Central memory CD8-positive, alpha-beta T cell (primary cell): Measurements from ENCODE around the gene CNRIP1.

Experiments used
- ATAC-seq: fragments of 150-1000 bp; cut with Tn5 transposase; replicated peaks from 2 replicates; pipeline ENCODE4 v1.10.0; 2022; ENCODE audit warnings: mild to moderate bottlenecking, moderate FRiP score, moderate number of reproducible peaks; ENCODE audit not compliant: poor library complexity, severe bottlenecking; ENCODE audit errors: extremely low read depth
- DNase-seq, 2 donors: peaks; one replicate each; pipeline ENCODE4 v3.0.0; 2021; ENCODE audit warnings: low spot score in 2 of 2
- H3K27ac Mint-ChIP-seq: one replicate; pipeline ENCODE4 v1.8.0; 2022; ENCODE audit warnings: low read depth, mild to moderate bottlenecking, moderate library complexity, mixed read lengths
- H3K27me3 Mint-ChIP-seq: one replicate; pipeline ENCODE4 v1.8.0; 2022; ENCODE audit warnings: mixed read lengths
- H3K36me3 Mint-ChIP-seq: one replicate; pipeline ENCODE4 v1.8.0; 2022; ENCODE audit warnings: mild to moderate bottlenecking, moderate library complexity, mixed read lengths; ENCODE audit not compliant: insufficient read depth
- H3K4me1 Mint-ChIP-seq: one replicate; pipeline ENCODE4 v1.8.0; 2022; ENCODE audit warnings: mixed read lengths
- H3K4me3 Mint-ChIP-seq: one replicate; pipeline ENCODE4 v1.8.0; 2022; ENCODE audit warnings: mild to moderate bottlenecking, moderate library complexity, mixed read lengths
- H3K9me3 Mint-ChIP-seq: one replicate; pipeline ENCODE4 v1.8.0; 2022; ENCODE audit warnings: mixed read lengths

The CNRIP1 gene, protein sequence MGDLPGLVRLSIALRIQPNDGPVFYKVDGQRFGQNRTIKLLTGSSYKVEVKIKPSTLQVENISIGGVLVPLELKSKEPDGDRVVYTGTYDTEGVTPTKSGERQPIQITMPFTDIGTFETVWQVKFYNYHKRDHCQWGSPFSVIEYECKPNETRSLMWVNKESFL

GRCh38 chr2:68319398-68320117 is at the start of gene CNRIP1:
Gene CNRIP1, minus strand, starts transcription at chr2:68319949. Its CDS starts 549 bp downstream, at chr2:68319400.
- ATAC-seq: peak; percentile 36
- Mint-ChIP-seq H3K9me3 (no peaks in the 10 kb centered on the region), H3K4me1 (peaks cover 16% of the 10 kb centered on the region), H3K4me3 (peak within 1 kb of the TSS; percentile 76), H3K27me3 (peaks cover 38% of the 10 kb centered on the region), H3K27ac (no peak within 1 kb of the TSS), H3K36me3 (peaks cover 1% of the 10 kb centered on the region)
- no peak for DNase-seq

GRCh38 chr2:68369337-68369734 is 49.6 kb upstream of the CNRIP1 start:
- peak overlapping the region; percentile 91 for H3K27ac Mint-ChIP-seq
- H3K36me3 Mint-ChIP-seq: peaks cover 62% of the 10 kb centered on the region
- H3K4me3 Mint-ChIP-seq: peak overlapping the region; percentile 98
- peaks cover 67% of the 10 kb centered on the region for H3K4me1 Mint-ChIP-seq
- DNase-seq (no peak), ATAC-seq (no peak)
- H3K27me3 Mint-ChIP-seq: no peaks in the 10 kb centered on the region
- H3K9me3 Mint-ChIP-seq: peaks cover 6% of the 10 kb centered on the region

GRCh38 chr2:68368654-68369336 is 49.0 kb upstream of the CNRIP1 start:
- H3K27me3 Mint-ChIP-seq: no peaks in the 10 kb centered on the region
- peak overlapping the region; percentile 91 for H3K27ac Mint-ChIP-seq
- ATAC-seq: no peak
- peak overlapping the region; percentile 98 for H3K4me3 Mint-ChIP-seq
- peaks cover 6% of the 10 kb centered on the region for H3K9me3 Mint-ChIP-seq
- H3K4me1 Mint-ChIP-seq: peaks cover 67% of the 10 kb centered on the region
- DNase-seq: no peak
- peaks cover 57% of the 10 kb centered on the region for H3K36me3 Mint-ChIP-seq

DNA sequence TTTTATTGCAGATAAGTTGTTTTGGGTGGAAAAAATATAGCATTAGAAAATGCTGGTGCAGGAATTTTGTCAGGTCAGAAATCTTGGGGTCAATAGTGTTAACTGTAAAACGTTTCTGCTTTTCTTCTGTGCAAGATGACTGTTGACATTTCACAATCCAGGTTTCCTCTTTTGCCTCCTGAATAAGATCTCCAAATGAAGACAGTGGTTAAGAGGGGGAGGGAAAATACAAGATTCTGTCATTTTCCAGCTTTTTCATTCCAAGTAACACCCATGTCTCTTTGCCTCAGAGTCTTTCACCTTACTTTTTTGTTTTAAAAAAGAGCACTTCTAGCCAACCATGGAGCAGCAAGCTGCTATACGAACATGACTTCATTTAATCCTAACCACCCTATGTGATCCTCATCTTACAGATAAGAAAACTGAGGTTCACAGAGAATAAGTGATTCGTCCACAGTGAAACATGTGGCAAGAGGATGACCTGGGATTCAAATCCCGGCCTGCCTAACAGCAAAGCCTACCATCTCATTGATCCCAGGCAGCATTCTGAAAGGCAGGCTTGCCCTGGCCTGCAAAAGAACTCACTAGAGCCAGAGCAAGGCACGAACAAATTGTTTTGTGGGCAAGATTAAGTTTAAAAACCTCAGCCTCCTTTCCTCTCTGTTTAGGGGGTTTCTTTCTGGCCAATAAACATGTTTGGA is 48.4 kb upstream of the CNRIP1 start:
- Mint-ChIP-seq H3K4me1 (peaks cover 72% of the 10 kb centered on the region), H3K9me3 (peaks cover 6% of the 10 kb centered on the region)

DNA sequence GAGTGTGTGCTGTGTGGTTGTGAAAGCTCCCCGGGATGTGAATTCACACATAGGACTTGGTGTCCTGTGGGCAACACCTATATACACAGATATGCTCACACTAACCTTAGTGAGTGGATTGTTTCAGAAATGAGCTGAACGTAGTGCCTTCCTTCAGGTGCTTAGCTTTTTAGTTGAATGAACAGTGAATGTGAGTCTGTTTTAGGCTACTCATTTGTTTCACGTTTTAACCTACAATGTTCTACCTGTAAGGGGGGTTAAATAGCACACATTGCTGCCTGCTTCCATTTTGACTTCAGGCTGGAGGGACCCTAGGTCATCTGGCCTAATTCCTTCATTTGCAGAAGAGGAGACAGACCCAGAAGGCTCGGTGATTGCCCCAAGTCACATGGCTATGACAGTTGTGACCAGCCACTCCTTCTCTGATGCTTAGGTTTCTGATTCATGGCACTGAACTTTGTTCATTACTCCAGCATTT is 46.4 kb upstream of the CNRIP1 start:
- DNase-seq (no peak), ATAC-seq (peak; percentile 43)
- Mint-ChIP-seq H3K27me3 (no peaks in the 10 kb centered on the region), H3K36me3 (peaks cover 42% of the 10 kb centered on the region), H3K4me3 (peak overlapping the region; percentile 98), H3K4me1 (peaks cover 72% of the 10 kb centered on the region), H3K9me3 (peaks cover 6% of the 10 kb centered on the region), H3K27ac (peak overlapping the region; percentile 91)

More for the DNA sequence above, 48.4 kb upstream of the CNRIP1 start:
- no peaks in the 10 kb centered on the region for H3K27me3 Mint-ChIP-seq
- H3K4me3 Mint-ChIP-seq: peak overlapping the region; percentile 98
- peaks cover 54% of the 10 kb centered on the region for H3K36me3 Mint-ChIP-seq
- peak overlapping the region; percentile 91 for H3K27ac Mint-ChIP-seq
- no peak for ATAC-seq
- no peak for DNase-seq

DNA sequence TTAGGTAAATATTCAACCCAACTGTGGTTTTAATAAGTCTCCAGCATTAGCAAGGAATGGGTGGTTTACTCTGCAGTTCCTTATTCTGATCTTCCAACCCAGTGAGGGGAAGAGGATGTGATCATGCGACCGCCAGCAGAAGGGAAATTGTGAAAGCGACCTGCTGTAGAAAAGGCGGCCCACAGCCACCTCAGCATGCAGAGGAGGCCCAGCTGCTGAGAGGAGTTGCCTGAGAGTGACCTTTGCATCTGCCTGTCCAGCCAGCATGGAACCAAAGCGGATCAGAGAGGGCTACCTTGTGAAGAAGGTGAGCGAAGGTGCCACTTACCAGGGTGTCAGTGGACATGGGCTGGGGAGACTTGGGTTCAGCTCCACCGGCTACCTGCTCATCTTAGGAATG is 45.3 kb upstream of the CNRIP1 start, which contains the start of gene PLEK:
Gene PLEK (plus strand): TSS at position 196 of the 400 bp plus-strand sequence. CDS start 70 bp downstream, at position 266.
- H3K9me3 Mint-ChIP-seq: peaks cover 6% of the 10 kb centered on the region
- peak in 1 of 2 donors; percentile 31 for DNase-seq
- H3K4me3 Mint-ChIP-seq: peak within 1 kb of the TSS; percentile 98
- peak; percentile 57 for ATAC-seq
- no peaks in the 10 kb centered on the region for H3K27me3 Mint-ChIP-seq
- peaks cover 35% of the 10 kb centered on the region for H3K36me3 Mint-ChIP-seq
- peak within 1 kb of the TSS; percentile 91 for H3K27ac Mint-ChIP-seq
- peaks cover 67% of the 10 kb centered on the region for H3K4me1 Mint-ChIP-seq

GRCh38 chr2:68363721-68364120 is 44.0 kb upstream of the CNRIP1 start:
- Mint-ChIP-seq H3K9me3 (peaks cover 3% of the 10 kb centered on the region), H3K4me3 (peak overlapping the region; percentile 98), H3K27me3 (no peaks in the 10 kb centered on the region), H3K36me3 (peaks cover 25% of the 10 kb centered on the region), H3K4me1 (peaks cover 57% of the 10 kb centered on the region), H3K27ac (peak overlapping the region; percentile 91)
- ATAC-seq (no peak), DNase-seq (no peak)

DNA sequence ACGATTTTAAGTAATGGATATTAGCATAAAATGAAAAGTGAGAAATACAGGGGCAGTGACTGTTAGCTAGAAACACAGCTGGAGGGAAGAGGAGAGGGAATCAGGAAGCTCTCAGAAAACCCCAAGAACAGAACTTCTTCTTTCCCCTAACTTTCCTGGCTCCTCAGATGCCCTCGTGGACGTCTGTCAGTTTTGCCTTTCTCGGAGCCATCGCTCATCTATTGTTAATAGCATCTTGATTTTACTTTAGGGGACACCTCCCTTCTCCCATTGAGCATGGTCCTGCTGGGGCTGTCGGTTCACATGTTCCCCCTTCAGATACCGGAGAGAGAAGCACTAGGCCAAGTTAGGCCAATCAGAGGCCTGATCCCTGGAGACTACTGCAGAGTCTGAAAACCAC is 43.0 kb upstream of the CNRIP1 start:
- no peak for DNase-seq
- ATAC-seq: no peak
- peak overlapping the region; percentile 91 for H3K27ac Mint-ChIP-seq
- H3K4me1 Mint-ChIP-seq: peaks cover 55% of the 10 kb centered on the region
- H3K36me3 Mint-ChIP-seq: peaks cover 18% of the 10 kb centered on the region
- no peaks in the 10 kb centered on the region for H3K9me3 Mint-ChIP-seq
- no peaks in the 10 kb centered on the region for H3K27me3 Mint-ChIP-seq
- peak overlapping the region; percentile 98 for H3K4me3 Mint-ChIP-seq

- H3K4me1 Mint-ChIP-seq: peaks cover 54% of the 10 kb centered on the region
- peak; percentile 69 for ATAC-seq
- H3K27ac Mint-ChIP-seq: peak overlapping the region; percentile 91
These were observed 42.3 kb upstream of the CNRIP1 start for GRCh38 chr2:68362069-68362468.

DNA sequence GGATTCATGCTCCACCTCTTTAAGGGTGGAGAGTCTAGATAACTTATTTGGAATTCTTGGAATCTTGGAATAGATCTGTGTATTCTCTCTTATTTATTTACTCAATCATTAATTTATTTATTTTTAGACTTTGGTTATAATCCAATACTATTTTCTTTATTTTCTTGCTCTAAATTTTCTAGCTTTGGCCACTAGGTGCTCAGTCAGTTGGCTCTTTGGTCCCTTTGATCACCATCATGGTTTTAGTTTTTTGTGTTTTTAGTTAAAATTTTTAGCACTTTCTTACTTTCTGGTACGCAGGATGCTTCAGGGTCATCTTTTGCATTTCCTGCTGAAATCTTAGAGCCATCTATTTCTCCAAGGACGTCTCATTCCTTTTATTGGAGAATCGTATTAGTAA is 40.1 kb upstream of the CNRIP1 start:
- Mint-ChIP-seq H3K4me3 (no peak overlapping the region), H3K4me1 (peaks cover 42% of the 10 kb centered on the region), H3K27ac (no peak overlapping the region), H3K27me3 (no peaks in the 10 kb centered on the region), H3K36me3 (peaks cover 5% of the 10 kb centered on the region), H3K9me3 (no peaks in the 10 kb centered on the region)
- no peak for DNase-seq
- no peak for ATAC-seq

More at GRCh38 chr2:68362069-68362468, 42.3 kb upstream of the CNRIP1 start:
- peak overlapping the region; percentile 98 for H3K4me3 Mint-ChIP-seq
- DNase-seq: peak; percentile 67 to 73
- no peaks in the 10 kb centered on the region for H3K27me3 Mint-ChIP-seq
- H3K9me3 Mint-ChIP-seq: no peaks in the 10 kb centered on the region
- peaks cover 14% of the 10 kb centered on the region for H3K36me3 Mint-ChIP-seq

GRCh38 chr2:68357605-68358337 is 38.0 kb upstream of the CNRIP1 start:
- no peaks in the 10 kb centered on the region for H3K27me3 Mint-ChIP-seq
- no peaks in the 10 kb centered on the region for H3K9me3 Mint-ChIP-seq

More at GRCh38 chr2:68357605-68358337, 38.0 kb upstream of the CNRIP1 start:
- Mint-ChIP-seq H3K4me3 (no peak overlapping the region), H3K4me1 (peaks cover 26% of the 10 kb centered on the region), H3K36me3 (peaks cover 4% of the 10 kb centered on the region), H3K27ac (peak overlapping the region; percentile 11)
- DNase-seq: no peak
- peak; percentile 69 for ATAC-seq
